ENCODE results near the gene NLRC5.

The NLRC5 gene

GRCh38 chr16:57053206-57053605 lies 63.8 kb downstream of the NLRC5 start:
- H3K27ac ChIP-seq = no peak overlapping the region
- POLR2A ChIA-PET (ENCODE audit: low non-redundant PET) = no interaction called here
- TF ChIP-seq CTCF (conservative IDR thresholded peaks at IDR 0.05; ENCODE audit: low read depth) = no peak
- DNase-seq (ENCODE audit: low spot score) = no peak
- CTCF ChIA-PET = interaction anchor here (0.6 kb wide), 1 partner anchor 64 kb away, joined by 4 read pairs; the partner anchor contains the start of gene NLRC5

- POLR2A ChIA-PET (ENCODE audit: low non-redundant PET) = no interaction called here
- no peak overlapping the region for H3K27ac ChIP-seq
- DNase-seq (ENCODE audit: low spot score) = no peak
- CTCF ChIA-PET = interaction anchor here (0.5 kb wide), 1 partner anchor 24 kb away, joined by 4 read pairs; no protein-coding TSS in a partner anchor
- no peak for TF ChIP-seq CTCF (conservative IDR thresholded peaks at IDR 0.05; ENCODE audit: low read depth)
Observed at GRCh38 chr16:57054338-57054737, 65.0 kb downstream of the NLRC5 start.

GRCh38 chr16:57054771-57055170 lies 65.4 kb downstream of the NLRC5 start:
- no peak overlapping the region for H3K27ac ChIP-seq
- no peak for TF ChIP-seq CTCF (conservative IDR thresholded peaks at IDR 0.05; ENCODE audit: low read depth)
- DNase-seq (ENCODE audit: low spot score) = no peak
- ChIA-PET POLR2A (ENCODE audit: low non-redundant PET) (no interaction called here), CTCF (interaction anchor here (0.5 kb wide), 1 partner anchor 25 kb away, joined by 4 read pairs; no protein-coding TSS in a partner anchor)

GRCh38 chr16:57055671-57056070 lies 66.3 kb downstream of the NLRC5 start:
- no peak for TF ChIP-seq CTCF (conservative IDR thresholded peaks at IDR 0.05; ENCODE audit: low read depth)
- ChIA-PET POLR2A (ENCODE audit: low non-redundant PET) (no interaction called here), CTCF (interaction anchor here (0.6 to 0.7 kb wide), 2 partner anchors 177 to 810 kb away, joined by 3 to 4 read pairs; no protein-coding TSS in a partner anchor)
- no peak for DNase-seq (ENCODE audit: low spot score)
- H3K27ac ChIP-seq = no peak overlapping the region

- POLR2A ChIA-PET (ENCODE audit: low non-redundant PET) = no interaction called here
Observed at GRCh38 chr16:57058291-57058861, 69.0 kb downstream of the NLRC5 start.

More at GRCh38 chr16:57058291-57058861, 69.0 kb downstream of the NLRC5 start:
- CTCF ChIA-PET = interaction anchor here (1.6 kb wide), 1 partner anchor 13 kb away, joined by 3 read pairs; no protein-coding TSS in a partner anchor
- H3K27ac ChIP-seq = peak overlapping the region; percentile 97; the same call in 1 of the 2 replicates
- no peak for TF ChIP-seq CTCF (conservative IDR thresholded peaks at IDR 0.05; ENCODE audit: low read depth)
- no peak for DNase-seq (ENCODE audit: low spot score)
